ENCODE results near the gene NTHL1.
A peak's percentile ranks its signal among the peaks of the same experiment; 100 is the strongest.

The NTHL1 gene

DNA sequence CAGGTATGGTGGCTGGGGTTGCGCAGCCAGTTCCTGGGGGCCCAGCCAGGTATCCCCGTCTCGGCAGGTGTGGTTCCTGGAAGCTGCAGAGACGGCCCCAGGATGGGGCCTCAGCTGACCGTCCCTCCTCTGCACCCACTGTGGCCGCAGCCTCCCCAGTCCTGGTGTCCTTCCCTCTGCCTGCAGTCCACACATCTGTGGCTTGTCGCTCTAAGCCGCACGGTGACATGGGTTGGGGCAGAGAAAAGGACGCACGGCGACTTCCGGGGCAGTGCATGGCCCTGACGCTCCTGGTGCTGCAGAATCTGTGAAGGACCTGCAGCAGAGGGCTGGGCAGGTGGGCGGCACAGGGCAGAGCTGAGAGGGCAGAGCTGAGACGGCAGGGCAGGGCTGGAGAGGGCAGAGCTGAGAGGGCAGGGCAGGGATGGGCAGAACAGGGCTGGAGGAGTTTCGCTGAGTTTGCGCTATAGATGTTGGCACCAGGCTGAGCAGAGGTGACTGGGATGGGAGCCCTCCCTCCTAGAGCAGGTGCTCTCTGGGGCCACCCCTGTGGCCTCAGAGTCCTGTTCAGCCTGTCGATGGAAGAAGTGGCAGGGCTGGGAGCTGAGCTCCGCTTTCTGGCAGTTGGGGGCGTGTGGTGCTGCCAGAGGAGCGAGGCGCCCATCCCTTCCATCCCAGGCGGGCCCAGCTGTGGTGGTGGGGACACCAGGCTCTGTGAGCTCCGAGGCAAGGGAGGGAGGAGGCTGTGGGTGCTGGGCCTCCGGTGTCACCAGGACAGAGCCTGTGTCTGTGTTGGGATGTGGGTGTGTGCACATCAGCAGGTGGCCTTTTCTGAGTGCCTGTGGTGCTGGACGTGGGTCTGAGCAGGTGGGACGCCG, 23.2 kb upstream of the NTHL1 start:
- no peak for TF ChIP-seq JUND (IDR thresholded peaks at IDR 0.05; ENCODE audit: low read depth)
- DNase-seq (ENCODE audit: low read depth in 1 of 2, low spot score in 1 of 2) = no peak
- in situ Hi-C loops (cut with HindIII; ENCODE audit: low pct_unique_long_range_greater_than_20kb, low sequenced_read_pairs) = no loop called here

DNA sequence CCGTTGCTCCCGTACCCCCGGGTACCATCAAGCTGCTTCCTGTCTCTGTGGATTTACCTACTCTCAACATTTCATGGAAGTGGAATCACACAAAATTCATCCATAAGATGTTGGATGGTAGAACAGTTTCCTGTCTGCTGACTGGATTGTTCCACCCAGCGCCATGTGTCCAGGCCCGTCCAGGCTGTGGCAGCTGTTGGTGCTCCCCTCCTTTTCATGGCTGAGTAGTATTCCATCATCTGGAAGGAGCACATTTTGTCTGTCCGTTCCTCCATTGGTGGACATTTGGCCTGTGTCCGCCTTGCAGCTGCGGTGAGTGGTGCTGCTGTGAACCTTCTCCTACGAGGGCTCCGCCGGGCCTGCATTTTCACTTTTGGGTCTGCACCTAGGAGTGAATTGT, 18.5 kb upstream of the NTHL1 start:
- no peak for DNase-seq (ENCODE audit: low read depth in 1 of 2, low spot score in 1 of 2)
- in situ Hi-C loops (cut with HindIII; ENCODE audit: low pct_unique_long_range_greater_than_20kb, low sequenced_read_pairs) = no loop called here
- TF ChIP-seq JUND (IDR thresholded peaks at IDR 0.05; ENCODE audit: low read depth) = no peak

DNA sequence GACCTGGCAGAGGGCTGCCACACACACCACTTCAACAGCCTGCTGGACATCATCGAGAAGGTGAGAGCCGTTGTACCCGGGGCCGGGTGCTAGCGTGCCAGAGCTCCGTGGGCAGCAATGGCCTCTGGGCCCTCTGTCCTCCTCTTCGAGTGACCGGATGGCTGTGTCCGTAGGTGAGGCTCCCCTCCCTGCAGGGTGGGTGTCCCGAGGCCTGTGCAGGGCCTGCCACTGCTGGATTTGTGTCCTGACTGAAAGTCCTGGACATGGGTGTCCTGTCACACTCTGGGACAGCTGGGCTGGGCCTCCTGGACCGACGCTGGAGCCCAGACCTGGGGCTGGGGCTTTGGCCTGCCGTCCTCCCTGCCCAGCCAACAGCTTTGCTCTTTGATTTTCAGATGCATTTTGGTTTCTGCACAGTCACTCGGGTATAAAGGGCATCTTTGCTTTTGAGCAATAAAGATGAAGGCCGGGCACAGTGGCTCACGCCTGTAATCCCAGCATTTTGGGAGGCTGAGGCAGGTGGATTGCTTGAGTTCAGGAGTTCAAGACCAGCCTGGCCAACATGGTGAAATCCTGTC, 16.8 kb upstream of the NTHL1 start:
- in situ Hi-C loops (cut with HindIII; ENCODE audit: low pct_unique_long_range_greater_than_20kb, low sequenced_read_pairs) = no loop called here
- TF ChIP-seq JUND (IDR thresholded peaks at IDR 0.05; ENCODE audit: low read depth) = no peak
- DNase-seq (ENCODE audit: low read depth in 1 of 2, low spot score in 1 of 2) = no peak

DNA sequence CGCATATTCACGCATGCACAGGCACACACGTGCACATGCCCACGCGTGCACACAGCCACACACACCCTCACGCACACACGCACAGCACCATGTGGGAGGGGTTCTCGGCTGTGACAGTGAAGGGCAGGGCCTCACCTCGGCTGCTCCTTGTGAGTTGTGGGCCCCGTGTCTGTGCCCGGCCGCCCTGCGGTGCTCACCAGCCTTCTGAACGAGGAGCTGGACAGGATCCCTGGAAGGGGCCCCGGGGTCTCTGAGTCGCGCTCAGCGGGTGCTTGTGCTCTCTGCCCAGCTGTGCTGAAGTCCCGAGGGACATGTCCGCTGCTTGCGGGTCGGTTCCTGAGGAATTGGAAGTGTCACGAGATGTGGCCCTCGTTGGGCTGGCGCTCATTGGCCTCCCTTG, 16.2 kb upstream of the NTHL1 start:
- TF ChIP-seq JUND (IDR thresholded peaks at IDR 0.05; ENCODE audit: low read depth) = no peak
- in situ Hi-C loops (cut with HindIII; ENCODE audit: low pct_unique_long_range_greater_than_20kb, low sequenced_read_pairs) = no loop called here
- no peak for DNase-seq (ENCODE audit: low read depth in 1 of 2, low spot score in 1 of 2)

DNA sequence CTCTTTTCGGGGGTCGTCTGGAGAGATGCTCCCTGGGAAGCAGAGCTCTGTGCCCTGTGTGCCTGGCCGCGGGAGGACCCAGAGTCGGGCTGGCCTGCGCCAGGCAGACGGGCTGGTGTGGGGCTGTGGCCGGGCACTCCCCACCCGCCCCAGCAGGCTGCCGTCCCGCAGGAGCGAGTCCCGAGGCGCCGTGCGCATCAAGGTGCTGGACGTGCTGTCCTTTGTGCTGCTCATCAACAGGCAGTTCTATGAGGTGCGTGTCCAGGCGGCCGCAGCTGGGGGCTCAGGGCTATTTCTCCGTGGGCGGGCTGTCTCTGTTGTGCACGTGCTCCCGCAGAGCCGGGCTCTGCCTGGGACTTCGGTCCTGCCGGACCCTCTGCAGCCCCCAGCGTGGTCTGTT, 15.2 kb upstream of the NTHL1 start:
- in situ Hi-C loops (cut with HindIII; ENCODE audit: low pct_unique_long_range_greater_than_20kb, low sequenced_read_pairs) = no loop called here
- no peak for TF ChIP-seq JUND (IDR thresholded peaks at IDR 0.05; ENCODE audit: low read depth)

DNA sequence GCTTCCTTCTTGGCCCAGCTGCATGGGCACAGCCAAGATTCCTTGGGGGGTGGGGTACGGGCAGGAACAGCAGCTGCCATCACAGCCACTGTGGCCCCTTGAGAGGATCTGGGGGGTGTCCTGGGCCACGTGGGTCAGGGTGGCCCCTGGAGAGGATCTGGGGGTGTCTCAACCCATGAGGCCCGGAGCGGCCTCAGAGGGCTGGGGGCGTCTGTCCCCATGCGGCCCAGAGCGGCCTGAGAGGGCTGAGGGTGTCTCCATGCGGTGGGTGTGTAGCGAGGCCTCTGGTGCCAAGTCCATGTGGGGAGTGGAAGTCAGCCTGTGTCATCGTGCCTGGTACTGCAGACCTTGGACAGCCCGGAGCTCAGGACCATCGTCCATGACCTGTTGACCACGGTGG, 13.9 kb upstream of the NTHL1 start:
- DNase-seq (ENCODE audit: low read depth in 1 of 2, low spot score in 1 of 2) = no peak
- no peak for TF ChIP-seq JUND (IDR thresholded peaks at IDR 0.05; ENCODE audit: low read depth)
- in situ Hi-C loops (cut with HindIII; ENCODE audit: low pct_unique_long_range_greater_than_20kb, low sequenced_read_pairs) = no loop called here

More for the DNA sequence above, 15.2 kb upstream of the NTHL1 start:
- DNase-seq (ENCODE audit: low read depth in 1 of 2, low spot score in 1 of 2) = no peak

DNA sequence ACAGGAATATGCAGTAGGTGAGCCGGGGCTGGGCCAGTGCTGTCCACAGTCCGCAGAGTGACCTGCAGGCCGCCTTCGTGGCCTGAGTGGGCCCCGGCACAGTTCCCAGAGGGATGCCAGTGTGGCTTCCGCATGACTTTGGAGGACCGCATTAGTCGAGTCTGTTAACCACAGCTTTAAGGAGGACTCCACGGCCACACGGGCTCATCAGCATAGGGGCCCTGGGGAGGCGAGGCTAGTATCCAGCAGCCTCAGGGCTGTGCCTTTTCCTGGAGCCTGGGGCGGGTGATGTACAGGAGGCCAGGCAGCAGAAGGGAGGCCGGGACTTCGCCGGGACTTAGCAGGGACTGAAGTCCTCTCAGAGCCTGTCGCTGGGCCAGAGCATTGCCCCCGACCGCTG, 13.4 kb upstream of the NTHL1 start:
- no peak for TF ChIP-seq JUND (IDR thresholded peaks at IDR 0.05; ENCODE audit: low read depth)
- no peak for DNase-seq (ENCODE audit: low read depth in 1 of 2, low spot score in 1 of 2)
- in situ Hi-C loops (cut with HindIII; ENCODE audit: low pct_unique_long_range_greater_than_20kb, low sequenced_read_pairs) = no loop called here

DNA sequence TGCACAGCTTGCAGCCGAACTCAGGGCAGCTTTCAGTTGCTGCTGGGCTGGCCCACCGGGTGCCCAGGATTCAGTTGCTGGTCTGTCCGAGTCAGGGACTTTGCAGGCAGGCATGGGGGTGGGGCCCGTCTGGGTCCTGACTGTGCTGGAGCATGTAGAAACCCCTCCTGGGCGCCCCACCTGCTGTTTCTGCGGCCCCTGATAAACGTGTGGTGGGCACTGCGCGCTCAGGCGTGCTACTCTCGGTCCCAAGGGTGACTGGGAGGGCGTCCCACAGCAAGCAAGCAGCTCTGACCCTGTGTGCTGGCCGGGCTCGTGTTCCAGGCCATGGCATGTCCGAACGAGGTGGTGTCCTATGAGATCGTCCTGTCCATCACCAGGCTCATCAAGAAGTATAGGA, 12.7 kb upstream of the NTHL1 start:
- no peak for TF ChIP-seq JUND (IDR thresholded peaks at IDR 0.05; ENCODE audit: low read depth)
- in situ Hi-C loops (cut with HindIII; ENCODE audit: low pct_unique_long_range_greater_than_20kb, low sequenced_read_pairs) = no loop called here
- no peak for DNase-seq (ENCODE audit: low read depth in 1 of 2, low spot score in 1 of 2)

DNA sequence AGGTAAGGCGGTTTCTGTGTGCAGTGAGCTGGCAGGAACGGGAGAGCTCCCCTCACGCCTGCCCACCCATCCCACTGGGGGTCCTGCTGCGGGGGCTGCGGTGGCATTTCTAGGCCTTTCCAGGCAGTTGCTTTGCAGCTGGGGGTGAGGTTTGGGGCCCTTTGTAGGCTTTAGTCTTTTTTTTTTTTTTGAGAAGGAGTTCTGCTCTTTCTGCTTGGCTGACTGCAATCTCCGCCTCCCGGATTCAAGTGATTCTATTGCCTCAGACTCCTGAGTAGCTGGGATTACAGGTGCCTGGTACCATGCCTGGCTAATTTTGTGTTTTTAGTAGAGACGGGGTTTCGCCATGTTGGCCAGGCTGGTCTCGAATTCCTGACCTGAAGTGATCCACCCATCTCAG, 11.2 kb upstream of the NTHL1 start:
- in situ Hi-C loops (cut with HindIII; ENCODE audit: low pct_unique_long_range_greater_than_20kb, low sequenced_read_pairs) = no loop called here
- no peak for DNase-seq (ENCODE audit: low read depth in 1 of 2, low spot score in 1 of 2)
- no peak for TF ChIP-seq JUND (IDR thresholded peaks at IDR 0.05; ENCODE audit: low read depth)

DNA sequence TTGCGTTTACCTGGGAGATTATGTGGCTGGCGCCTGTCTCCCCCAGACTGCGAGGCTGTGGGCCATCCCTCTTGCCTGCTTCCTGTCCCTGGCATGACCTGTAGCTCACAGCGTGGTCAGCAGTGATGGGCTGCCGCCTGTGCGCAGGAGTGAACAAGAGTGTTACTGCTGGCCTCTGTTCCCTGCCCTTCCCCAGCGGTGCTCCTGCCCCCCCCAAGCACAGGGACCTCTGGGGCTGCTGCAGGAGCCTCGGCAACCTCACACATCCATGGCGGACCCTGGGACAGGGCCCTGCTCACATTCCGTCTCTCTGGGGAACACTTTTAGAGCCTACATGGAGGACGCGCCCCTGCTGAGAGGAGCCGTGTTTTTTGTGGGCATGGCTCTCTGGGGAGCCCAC, 10.8 kb upstream of the NTHL1 start:
- DNase-seq (ENCODE audit: low read depth in 1 of 2, low spot score in 1 of 2) = no peak
- in situ Hi-C loops (cut with HindIII; ENCODE audit: low pct_unique_long_range_greater_than_20kb, low sequenced_read_pairs) = no loop called here
- TF ChIP-seq JUND (IDR thresholded peaks at IDR 0.05; ENCODE audit: low read depth) = no peak

DNA sequence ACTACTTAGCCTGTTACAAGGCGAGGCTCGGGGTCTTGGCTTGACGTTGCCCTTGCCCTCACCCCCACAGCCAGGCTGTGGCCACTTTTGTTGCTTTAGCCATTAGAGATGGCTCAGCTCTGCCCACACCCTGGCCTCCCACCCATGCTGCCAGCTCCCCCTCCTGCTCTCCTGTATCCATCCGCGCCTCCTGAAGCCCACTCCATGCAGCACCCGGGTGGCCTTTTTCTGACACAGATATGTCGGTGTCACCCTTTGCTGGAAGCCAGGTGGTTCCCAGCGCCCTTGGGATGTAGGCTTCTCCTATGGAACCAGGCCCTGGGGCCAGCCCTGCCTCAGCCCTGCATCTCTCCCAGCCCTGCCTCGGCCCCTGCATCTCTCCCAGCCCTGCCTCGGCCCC, 9.8 kb upstream of the NTHL1 start:
- TF ChIP-seq JUND (IDR thresholded peaks at IDR 0.05; ENCODE audit: low read depth) = no peak
- in situ Hi-C loops (cut with HindIII; ENCODE audit: low pct_unique_long_range_greater_than_20kb, low sequenced_read_pairs) = no loop called here

DNA sequence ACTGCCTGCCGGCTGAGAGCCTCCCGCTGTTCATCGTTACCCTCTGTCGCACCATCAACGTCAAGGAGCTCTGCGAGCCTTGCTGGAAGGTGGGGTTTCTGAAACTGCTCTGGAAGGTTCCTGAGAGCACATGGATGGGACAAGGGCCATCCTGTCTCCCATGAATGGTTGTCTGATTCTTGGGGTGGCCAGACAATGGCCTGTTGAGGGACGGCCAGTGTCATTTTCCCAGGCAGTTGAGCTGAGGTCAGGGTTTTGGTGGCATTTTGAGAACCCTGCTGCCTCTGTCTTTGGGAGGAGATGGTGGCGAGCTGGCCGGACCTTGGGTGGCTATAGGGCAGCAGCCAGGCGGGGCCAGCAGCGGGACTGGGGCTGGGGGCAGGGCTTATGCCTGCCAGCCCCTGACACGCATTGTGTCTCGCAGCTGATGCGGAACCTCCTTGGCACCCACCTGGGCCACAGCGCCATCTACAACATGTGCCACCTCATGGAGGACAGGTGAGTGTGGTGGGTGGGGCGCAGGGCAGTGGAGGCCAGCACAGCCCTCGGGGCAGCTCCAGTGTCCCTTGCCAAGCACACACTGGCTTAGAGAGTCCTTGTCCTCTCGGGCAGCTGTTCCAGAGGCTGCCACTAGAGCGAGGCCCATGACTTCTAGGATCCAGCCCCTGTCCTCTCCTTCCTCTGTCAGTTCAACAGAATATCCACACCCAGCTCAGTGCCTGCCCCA, 9.2 kb upstream of the NTHL1 start:
- in situ Hi-C loops (cut with HindIII; ENCODE audit: low pct_unique_long_range_greater_than_20kb, low sequenced_read_pairs) = no loop called here
- TF ChIP-seq JUND (IDR thresholded peaks at IDR 0.05; ENCODE audit: low read depth) = no peak
- DNase-seq (ENCODE audit: low read depth in 1 of 2, low spot score in 1 of 2) = peak in 1 of 2 experiments; percentile 60

More for the DNA sequence above, 9.8 kb upstream of the NTHL1 start:
- DNase-seq (ENCODE audit: low read depth in 1 of 2, low spot score in 1 of 2) = no peak

DNA sequence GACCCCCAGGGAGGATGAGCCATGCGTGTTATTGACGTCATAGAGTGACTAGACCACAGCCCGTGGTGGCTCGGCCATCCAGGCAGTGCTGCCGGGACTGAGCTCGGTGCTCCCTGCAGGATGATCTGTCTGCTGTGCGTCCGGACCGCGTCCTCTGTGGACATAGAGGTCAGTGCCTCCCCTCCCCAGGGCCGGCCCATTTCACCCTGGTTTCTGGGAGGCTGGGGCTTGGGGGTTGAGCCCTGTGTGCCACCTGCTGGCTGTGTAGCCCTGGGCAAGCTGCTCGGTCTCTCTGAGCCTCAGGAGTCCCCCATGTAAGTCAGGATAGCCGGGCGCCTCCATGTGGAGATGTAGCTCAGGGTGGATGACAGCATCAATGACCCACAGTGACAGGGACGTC, 8.4 kb upstream of the NTHL1 start:
- DNase-seq (ENCODE audit: low read depth in 1 of 2, low spot score in 1 of 2) = peak in 1 of 2 experiments; percentile 55
- TF ChIP-seq JUND (IDR thresholded peaks at IDR 0.05; ENCODE audit: low read depth) = no peak
- in situ Hi-C loops (cut with HindIII; ENCODE audit: low pct_unique_long_range_greater_than_20kb, low sequenced_read_pairs) = no loop called here
